K562 (cell line): ENCODE data around the gene SHANK2.

Source experiments
- CBFA2T2 ChIP-seq: fragments of 450-650 bp; conservative IDR thresholded peaks from 2 replicates; pipeline ENCODE4 v1.6.1; 2017; ENCODE audit warnings: mild to moderate bottlenecking
- CTCF ChIP-seq, 3 experiments: IDR thresholded peaks in 2 of 3; conservative IDR thresholded peaks in 1 of 3; 2 replicates each; pipeline ENCODE4 v1.5.1; 2011 to 2012; ENCODE audit warnings: low read length in 3 of 3, mild to moderate bottlenecking in 3 of 3, control low read depth in 2 of 3, improper control_type of control experiment in 1 of 3, inconsistent platforms in 1 of 3, low read depth in 1 of 3, mixed read lengths in 1 of 3, moderate library complexity in 1 of 3; ENCODE audit not compliant: insufficient read depth in 2 of 3
- FOXM1 ChIP-seq, 2 experiments: fragments of 450-650 bp in 1 of 2; sonication (generic) in 1 of 2; formaldehyde crosslinking in 1 of 2; IDR thresholded peaks; 2 replicates each; pipeline versions ENCODE4 v1.6.1 to v1.9.0; 2017 to 2022; ENCODE audit warnings: low read depth in 2 of 2, mild to moderate bottlenecking in 2 of 2, missing genetic modification reagents in 1 of 2, moderate library complexity in 1 of 2
- KLF13 ChIP-seq: fragments of 450-650 bp; IDR thresholded peaks from 2 replicates; pipeline ENCODE4 v1.6.1; 2016; ENCODE audit warnings: missing genetic modification characterization, low read depth, mild to moderate bottlenecking, missing compliant biosample characterization, moderate library complexity, borderline replicate concordance
- NRF1 ChIP-seq, 2 experiments: fragments of 450-650 bp; IDR thresholded peaks in 1 of 2; conservative IDR thresholded peaks in 1 of 2; 2 replicates each; pipeline ENCODE4 v1.6.1; 2014; ENCODE audit warnings: mild to moderate bottlenecking in 2 of 2
- PATZ1 ChIP-seq: fragments of 250-450 bp; sonication (Bioruptor Pico); IDR thresholded peaks from 2 replicates; pipeline ENCODE4 v1.5.0; 2020; ENCODE audit warnings: mild to moderate bottlenecking, borderline replicate concordance
- SIN3A ChIP-seq, 2 experiments: fragments of 150-350 bp in 1 of 2; IDR thresholded peaks; 2 replicates each; pipeline ENCODE4 v1.6.1; 2011 to 2016; ENCODE audit warnings: borderline replicate concordance in 2 of 2, low read depth in 2 of 2, low read length in 2 of 2, mild to moderate bottlenecking in 2 of 2, moderate library complexity in 2 of 2; ENCODE audit not compliant: control insufficient read depth in 1 of 2
- ZBTB9 ChIP-seq: fragments of 450-650 bp; formaldehyde crosslinking; IDR thresholded peaks from 2 replicates; pipeline ENCODE4 v1.4.0; 2020; ENCODE audit warnings: mild to moderate bottlenecking, moderate library complexity
- TF ChIP-seq, protein P1 (sequence below): sonication (generic); formaldehyde crosslinking; IDR thresholded peaks from 2 replicates; pipeline ENCODE4 v1.5.0; 2020; ENCODE audit warnings: missing genetic modification reagents

- TF ChIP-seq SIN3A (IDR thresholded peaks at IDR 0.05; ENCODE audit: borderline replicate concordance in 2 of 2, control insufficient read depth in 1 of 2, low read depth in 2 of 2, low read length in 2 of 2) = no peak
- TF ChIP-seq PATZ1 (CRISPR knock-in tag) = no peak
- no peak for TF ChIP-seq CBFA2T2
- no peak for TF ChIP-seq CTCF (IDR thresholded peaks at IDR 0.05 in 2 of 3, conservative IDR thresholded peaks at IDR 0.05 in 1 of 3; ENCODE audit: insufficient read depth in 2 of 3, low read depth in 1 of 3, low read length in 3 of 3)
- no peak for TF ChIP-seq NRF1 (conservative IDR thresholded peaks at IDR 0.05 in 1 of 2, IDR thresholded peaks at IDR 0.05 in 1 of 2)
- TF ChIP-seq KLF13 (tag) = no peak
- no peak for TF ChIP-seq ZBTB9 (CRISPR knock-in tag)
- TF ChIP-seq FOXM1 (IDR thresholded peaks at IDR 0.05; ENCODE audit: low read depth) = no peak
- TF ChIP-seq FOXM1 (CRISPR knock-in tag; IDR thresholded peaks at IDR 0.05; ENCODE audit: low read depth) = no peak
- TF ChIP-seq, protein P1, sequence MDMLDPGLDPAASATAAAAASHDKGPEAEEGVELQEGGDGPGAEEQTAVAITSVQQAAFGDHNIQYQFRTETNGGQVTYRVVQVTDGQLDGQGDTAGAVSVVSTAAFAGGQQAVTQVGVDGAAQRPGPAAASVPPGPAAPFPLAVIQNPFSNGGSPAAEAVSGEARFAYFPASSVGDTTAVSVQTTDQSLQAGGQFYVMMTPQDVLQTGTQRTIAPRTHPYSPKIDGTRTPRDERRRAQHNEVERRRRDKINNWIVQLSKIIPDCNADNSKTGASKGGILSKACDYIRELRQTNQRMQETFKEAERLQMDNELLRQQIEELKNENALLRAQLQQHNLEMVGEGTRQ = no peak
Observed at GRCh38 chr11:71221201-71221600, 31.2 kb downstream of the SHANK2 start.
